Duodenal mucosa (tissue), 2 donors: ENCODE results near the gene ADAT1.

Experiments used
- H3K27ac ChIP-seq: one replicate; pipeline ENCODE4 v1.7.0; 2013; ENCODE audit warnings: low read depth, low read length
- H3K27me3 ChIP-seq, 2 donors: one replicate each; pipeline ENCODE4 v1.7.0; 2013; ENCODE audit warnings: low read length in 2 of 2, control low read depth in 1 of 2; ENCODE audit not compliant: insufficient read depth in 2 of 2, control insufficient read depth in 1 of 2
- H3K36me3 ChIP-seq, 2 donors: one replicate each; pipeline ENCODE4 v1.7.0; 2013; ENCODE audit warnings: low read length in 2 of 2, control low read depth in 1 of 2; ENCODE audit not compliant: insufficient read depth in 2 of 2, control insufficient read depth in 1 of 2
- H3K4me1 ChIP-seq, 2 donors: one replicate each; pipeline ENCODE4 v1.7.0; 2013; ENCODE audit warnings: low read length in 2 of 2, control low read depth in 1 of 2; ENCODE audit not compliant: insufficient read depth in 2 of 2, control insufficient read depth in 1 of 2
- H3K4me3 ChIP-seq, 2 donors: one replicate each; pipeline ENCODE4 v1.7.0; 2013; ENCODE audit warnings: low read length in 2 of 2, low read depth in 1 of 2
- H3K9ac ChIP-seq, 2 donors: one replicate each; pipeline ENCODE4 v1.7.0; 2013; ENCODE audit warnings: low read length in 2 of 2, low read depth in 1 of 2
- H3K9me3 ChIP-seq, 2 donors: one replicate each; pipeline ENCODE4 v1.7.0; 2013; ENCODE audit warnings: low read length in 2 of 2, control low read depth in 1 of 2; ENCODE audit not compliant: control insufficient read depth in 1 of 2

Gene ADAT1

GRCh38 chr16:75565640-75566039, 57.4 kb downstream of the ADAT1 start:
- Histone ChIP-seq H3K27me3 (no peaks in the 10 kb centered on the region), H3K4me3 (peak overlapping the region; percentile 79 to 94), H3K9ac (peak overlapping the region; percentile 59 to 86), H3K9me3 (no peaks in the 10 kb centered on the region), H3K4me1 (peaks cover 17 to 35% of the 10 kb centered on the region in 2 donors), H3K27ac (peak overlapping the region; percentile 37), H3K36me3 (peaks cover 18 to 23% of the 10 kb centered on the region in 2 donors)

GRCh38 chr16:75559564-75560372, 63.3 kb downstream of the ADAT1 start:
- no peak overlapping the region for H3K9ac ChIP-seq
- peaks cover 0 to 12% of the 10 kb centered on the region in 2 donors for H3K4me1 ChIP-seq
- no peaks in the 10 kb centered on the region for H3K9me3 ChIP-seq
- H3K27me3 ChIP-seq: no peaks in the 10 kb centered on the region
- no peaks in the 10 kb centered on the region for H3K36me3 ChIP-seq
- no peak overlapping the region for H3K27ac ChIP-seq
- H3K4me3 ChIP-seq: no peak overlapping the region

DNA sequence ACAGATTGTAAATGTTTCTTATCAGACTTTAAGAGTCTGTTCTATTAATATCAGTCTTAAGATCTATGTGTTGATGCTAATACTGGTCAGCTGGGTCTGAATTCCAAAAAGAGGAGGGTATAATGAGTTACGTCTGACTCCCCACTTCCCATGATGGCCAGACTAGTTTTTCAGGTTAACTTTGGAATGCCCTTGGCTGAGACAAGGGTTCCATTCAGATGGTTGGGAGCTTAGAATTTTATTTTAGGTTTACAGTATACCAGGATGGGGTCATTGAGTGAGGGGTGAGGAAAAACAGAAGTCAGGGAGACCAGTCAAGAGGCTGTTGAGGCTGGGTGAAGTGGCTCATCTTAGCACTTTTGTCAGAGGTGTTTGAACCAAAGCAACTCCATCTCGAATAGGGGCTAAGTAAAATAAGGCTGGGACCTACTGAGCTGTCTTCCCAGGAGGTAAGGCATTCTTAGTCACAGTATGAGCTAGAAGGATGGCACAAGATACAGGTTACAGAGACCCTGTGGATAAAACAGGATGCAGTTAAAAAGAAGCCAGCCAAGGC, 64.2 kb downstream of the ADAT1 start:
- H3K27me3 ChIP-seq: no peaks in the 10 kb centered on the region
- peaks cover 0 to 12% of the 10 kb centered on the region in 2 donors for H3K4me1 ChIP-seq
- no peaks in the 10 kb centered on the region for H3K9me3 ChIP-seq
- no peak overlapping the region for H3K9ac ChIP-seq
- no peak overlapping the region for H3K27ac ChIP-seq
- H3K36me3 ChIP-seq: no peaks in the 10 kb centered on the region
- H3K4me3 ChIP-seq: no peak overlapping the region

- Histone ChIP-seq H3K36me3 (no peaks in the 10 kb centered on the region), H3K9ac (peak overlapping the region in 1 of 2 donors; percentile 4), H3K9me3 (no peaks in the 10 kb centered on the region), H3K27ac (peak overlapping the region; percentile 46), H3K4me3 (peak overlapping the region; percentile 79 to 87), H3K27me3 (no peaks in the 10 kb centered on the region), H3K4me1 (peaks cover 5 to 12% of the 10 kb centered on the region in 2 donors)
Measured at GRCh38 chr16:75556431-75556950, 66.6 kb downstream of the ADAT1 start.

DNA sequence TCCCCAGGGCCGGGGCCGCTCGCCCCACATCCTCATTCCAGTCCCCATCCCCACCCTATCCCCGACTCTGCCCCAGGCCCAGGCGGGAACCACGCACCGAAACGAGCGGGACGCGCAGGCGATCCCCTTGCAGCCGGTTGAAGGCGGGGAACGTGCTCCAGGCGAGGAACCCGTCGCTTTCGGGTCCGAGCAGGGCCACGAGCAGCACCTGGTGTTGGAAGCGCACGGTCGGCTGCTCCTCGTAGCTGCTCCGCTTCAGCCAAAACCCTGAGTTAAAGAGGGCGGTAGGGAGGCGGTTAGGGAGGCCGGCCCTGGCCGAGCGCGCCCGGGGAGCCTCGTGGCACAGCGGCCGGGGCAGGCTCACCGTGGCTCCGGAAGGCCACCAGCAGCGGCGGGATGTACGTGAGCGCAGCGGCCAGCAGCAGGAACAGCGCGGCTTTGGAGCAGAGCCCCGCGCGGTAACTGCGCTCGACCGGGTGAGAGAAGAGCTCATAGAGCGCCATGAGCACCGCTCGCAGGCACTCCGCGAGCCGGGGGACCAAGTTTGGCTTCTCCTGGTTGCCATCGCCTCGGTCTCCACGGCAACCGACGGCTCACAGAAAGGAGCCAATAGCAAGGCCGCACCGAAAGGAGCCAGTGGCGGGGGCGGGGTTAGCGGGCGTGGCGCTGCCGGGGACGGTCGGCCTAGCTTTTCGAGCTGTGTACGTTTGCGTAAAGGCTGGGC, 67.2 kb downstream of the ADAT1 start, which contains the start of gene TMEM231:
TSS of gene TMEM231 (minus strand) at position 546 of the 724 bp plus-strand sequence. CDS start at position 503, 43 bp downstream.
- Histone ChIP-seq H3K36me3 (no peaks in the 10 kb centered on the region), H3K27me3 (no peaks in the 10 kb centered on the region), H3K9me3 (no peaks in the 10 kb centered on the region), H3K4me3 (peak within 1 kb of the TSS; percentile 79 to 87), H3K27ac (peak within 1 kb of the TSS; percentile 60), H3K4me1 (peaks cover 5 to 12% of the 10 kb centered on the region in 2 donors), H3K9ac (peak within 1 kb of the TSS; percentile 41 to 64)

GRCh38 chr16:75555213-75555706, 67.8 kb downstream of the ADAT1 start:
- H3K9me3 ChIP-seq: no peaks in the 10 kb centered on the region
- H3K9ac ChIP-seq: peak overlapping the region; percentile 41 to 64
- H3K36me3 ChIP-seq: no peaks in the 10 kb centered on the region
- H3K4me1 ChIP-seq: peaks cover 5 to 12% of the 10 kb centered on the region in 2 donors
- no peaks in the 10 kb centered on the region for H3K27me3 ChIP-seq
- H3K27ac ChIP-seq: peak overlapping the region; percentile 60
- H3K4me3 ChIP-seq: peak overlapping the region; percentile 79 to 87

- H3K9ac ChIP-seq: no peak overlapping the region
- H3K27ac ChIP-seq: no peak overlapping the region
- H3K4me1 ChIP-seq: peaks cover 9 to 12% of the 10 kb centered on the region in 2 donors
- H3K9me3 ChIP-seq: no peaks in the 10 kb centered on the region
- H3K27me3 ChIP-seq: no peaks in the 10 kb centered on the region
- H3K4me3 ChIP-seq: no peak overlapping the region
- H3K36me3 ChIP-seq: no peaks in the 10 kb centered on the region
Measured at GRCh38 chr16:75552951-75553350, 70.1 kb downstream of the ADAT1 start.

- Histone ChIP-seq H3K9ac (peak overlapping the region; percentile 12 to 39), H3K9me3 (no peaks in the 10 kb centered on the region), H3K36me3 (no peaks in the 10 kb centered on the region), H3K4me1 (peaks cover 5 to 9% of the 10 kb centered on the region in 2 donors), H3K27ac (no peak overlapping the region), H3K4me3 (peak overlapping the region; percentile 50 to 69), H3K27me3 (no peaks in the 10 kb centered on the region)
Measured at GRCh38 chr16:75550211-75550662, 72.8 kb downstream of the ADAT1 start.
